GM12878 (cell line): ENCODE data around the gene LRP1B. TPM values are rescaled to one million over a fixed set of nuclear protein-coding genes. Genes with fewer than 3 reads are reported as not detected.

ENCODE experiments used
- ATAC-seq: fragments of 200-7000 bp; cut with Tn5 transposase; 3 replicates; pipeline ENCODE4 v1.9.1; 2020; ENCODE audit warnings: mild to moderate bottlenecking, moderate library complexity
- BruUV-seq: library from RNA; stranded (reverse); fragments of 400-500 nt; replicated peaks from 2 replicates; lab custom pipeline; 2021; lab: Mats Ljungman, UMichigan
- CTCF ChIA-PET: fragments of 300-600 bp; sonication (Branson Sonifier 250); formaldehyde crosslinking; extraction: SDS; loops from one replicate; lab custom pipeline; 2021; ENCODE audit warnings: inconsistent platforms; lab: Yijun Ruan, JAX
- POLR2A ChIA-PET: fragments of 350-600 bp; formaldehyde crosslinking; extraction: SDS; loops from one replicate; lab custom pipeline; 2021; ENCODE audit warnings: inconsistent platforms; lab: Charles Lee
- RAD21 ChIA-PET: fragments of 300-600 bp; sonication (Branson Sonifier 250); formaldehyde crosslinking; loops from one replicate; lab custom pipeline; 2023; ENCODE audit warnings: antibody characterized with exemption; ENCODE audit not compliant: unreplicated experiment; lab: Charles Lee
- SMC1A ChIA-PET: fragments of 300-600 bp; sonication (Branson Sonifier 250); formaldehyde crosslinking; loops from one replicate; lab custom pipeline; 2023; ENCODE audit not compliant: unreplicated experiment, uncharacterized antibody; lab: Charles Lee
- DNase-seq: peaks from one replicate; pipeline ENCODE4 v3.0.0-alpha.2; 2011; ENCODE audit warnings: low read depth, low spot score
- FAIRE-seq: peaks from 3 replicates; lab custom pipeline; 2011; peaks lifted over from hg19 to GRCh38; lab: Jason Lieb, UNC
- H2AFZ ChIP-seq: 2 replicates; pipeline ENCODE4 v1.6.0; 2011; ENCODE audit warnings: low read depth, low read length, control low read depth; ENCODE audit not compliant: control insufficient read depth
- H3K27ac ChIP-seq: 2 replicates; pipeline ENCODE4 v1.5.1; 2011; ENCODE audit warnings: control low read depth; ENCODE audit not compliant: control insufficient read depth, insufficient read depth
- H3K27me3 ChIP-seq, 2 experiments: replicated peaks in 1 of 2; 2 replicates each; pipeline versions ENCODE4 v1.6.0 to v1.6.1; 2011; ENCODE audit warnings: low read length in 1 of 2; ENCODE audit not compliant: control insufficient read depth in 2 of 2, insufficient read depth in 2 of 2
- H3K36me3 ChIP-seq, 2 experiments: 2 replicates each; pipeline ENCODE4 v1.5.1; 2011; ENCODE audit warnings: low read length in 1 of 2; ENCODE audit not compliant: control insufficient read depth in 2 of 2, insufficient read depth in 2 of 2
- H3K4me1 ChIP-seq: 2 replicates; pipeline ENCODE4 v1.6.1; 2011; ENCODE audit warnings: mild to moderate bottlenecking, low read length, moderate library complexity, mixed read lengths; ENCODE audit not compliant: control insufficient read depth, insufficient read depth
- H3K4me2 ChIP-seq: 2 replicates; pipeline ENCODE4 v1.6.0; 2011; ENCODE audit warnings: control low read depth; ENCODE audit not compliant: control insufficient read depth, insufficient read depth
- H3K4me3 ChIP-seq: fragments of 200-600 bp; sonication (generic); 2 replicates; pipeline ENCODE4 v1.5.1; 2016
- H3K79me2 ChIP-seq: 2 replicates; pipeline ENCODE4 v1.6.0; 2011; ENCODE audit warnings: low read length; ENCODE audit not compliant: control insufficient read depth, insufficient read depth
- H3K9ac ChIP-seq: 2 replicates; pipeline ENCODE4 v1.8.0; 2011; ENCODE audit warnings: low read length, control low read depth, mixed read lengths; ENCODE audit not compliant: control insufficient read depth, insufficient read depth
- H3K9me3 ChIP-seq: replicated peaks from 3 replicates; pipeline ENCODE4 v1.5.1; 2011; ENCODE audit warnings: mild to moderate bottlenecking, low read length; ENCODE audit not compliant: control insufficient read depth, insufficient read depth
- H4K20me1 ChIP-seq: 2 replicates; pipeline ENCODE4 v1.6.0; 2011; ENCODE audit not compliant: control insufficient read depth, insufficient read depth
- BACH1 ChIP-seq: fragments of 450-650 bp; IDR thresholded peaks from 2 replicates; pipeline ENCODE4 v1.6.1; 2017; ENCODE audit warnings: mild to moderate bottlenecking, borderline replicate concordance
- ETV6 ChIP-seq, 2 experiments: fragments of 450-650 bp in 1 of 2; IDR thresholded peaks in 1 of 2; conservative IDR thresholded peaks in 1 of 2; 2 replicates each; pipeline ENCODE4 v1.6.1; 2014; ENCODE audit warnings: antibody characterized with exemption in 1 of 2, borderline replicate concordance in 1 of 2, low read depth in 1 of 2, mild to moderate bottlenecking in 1 of 2, moderate library complexity in 1 of 2
- FOS ChIP-seq: IDR thresholded peaks from 3 replicates; pipeline ENCODE4 v1.6.1; 2011; ENCODE audit warnings: borderline replicate concordance; ENCODE audit not compliant: insufficient read length; ENCODE audit errors: extremely low read depth
- GABPA ChIP-seq: IDR thresholded peaks from 2 replicates; pipeline ENCODE4 v1.6.1; 2014; ENCODE audit warnings: antibody characterized with exemption, low read depth, mild to moderate bottlenecking, inconsistent platforms
- GATAD2B ChIP-seq: fragments of 450-650 bp; conservative IDR thresholded peaks from 2 replicates; pipeline ENCODE4 v1.6.1; 2017; ENCODE audit warnings: low read depth, mild to moderate bottlenecking, moderate library complexity
- MTA3 ChIP-seq: IDR thresholded peaks from 2 replicates; pipeline ENCODE4 v1.6.1; 2012; ENCODE audit warnings: low read length, inconsistent platforms, borderline replicate concordance
- PML ChIP-seq: IDR thresholded peaks from 2 replicates; pipeline ENCODE4 v1.6.1; 2012; ENCODE audit warnings: low read length, inconsistent platforms
- POLR2A ChIP-seq: IDR thresholded peaks from 2 replicates; pipeline ENCODE4 v1.6.1; 2011; ENCODE audit warnings: low read depth, mild to moderate bottlenecking, low read length
- SMC3 ChIP-seq: IDR thresholded peaks from 2 replicates; pipeline ENCODE4 v1.6.1; 2011; ENCODE audit warnings: low read length, improper control_type of control experiment, borderline replicate concordance
- WGBS: methylation state at CpG from one replicate; pipeline ENCODE4 v1.1.6; 2016; ENCODE audit warnings: low lambda C conversion rate; ENCODE audit not compliant: insufficient replicate concordance, insufficient coverage; ENCODE audit errors: missing lambda C conversion rate; 5-methylcytosine and 5-hydroxymethylcytosine counted together
- in situ Hi-C: fragments of 300-500 bp; cut with MboI; formaldehyde crosslinking; loops from 9 replicates; pipeline ENCODE4 v1.14.3; 2018; ENCODE audit warnings: mixed read lengths
- intact Hi-C: fragments of 100-400 bp; cut with micrococcal nuclease; formaldehyde crosslinking; loops from one replicate; pipeline ENCODE4 v1.14.2; 2022; ENCODE audit not compliant: unreplicated experiment
- polyA plus RNA-seq, 11 experiments: library from polyadenylated mRNA; depleted of rRNA in 4 of 11; unstranded in 6 of 11; stranded (reverse) in 5 of 11; fragments of >200 nt; fragmentation: Nextera tagmentation in 4 of 11; fragmentation: Illumina TruSeq in 1 of 11; extraction: Ambion mirVana in 4 of 11; extraction: Trizol in 1 of 11; gene quantifications; 1 replicate in 1 of 11; 2 replicates in 10 of 11; pipeline versions ENCODE4 v1.2.1 to v1.2.3, GENCODE V29; 2011 to 2016; ENCODE audit warnings: inconsistent platforms in 2 of 11, missing spikeins in 2 of 11, low read depth in 1 of 11
- total RNA-seq, 4 experiments: library from RNA; depleted of rRNA in 3 of 4; stranded (reverse); fragments of >200 nt in 3 of 4; fragmentation: Illumina TruSeq in 1 of 4; extraction: Trizol in 1 of 4; gene quantifications; 2 replicates each; pipeline versions ENCODE4 v1.2.1 to v1.2.3, GENCODE V29; 2013 to 2021
- TF ChIP-seq, protein P1 (sequence below): fragments of 450-650 bp; IDR thresholded peaks from 2 replicates; pipeline ENCODE4 v1.6.1; 2018; ENCODE audit warnings: mild to moderate bottlenecking, low read depth, moderate library complexity; ENCODE audit not compliant: partially characterized antibody

The LRP1B gene
- total and polyA plus RNA-seq, 10 of the 15 experiments (the other 5 are each of a cell fraction or from before 2014, with no cell fraction given) = under 0.01 to 0.06 (median 0.03) TPM; not detected in 5

DNA sequence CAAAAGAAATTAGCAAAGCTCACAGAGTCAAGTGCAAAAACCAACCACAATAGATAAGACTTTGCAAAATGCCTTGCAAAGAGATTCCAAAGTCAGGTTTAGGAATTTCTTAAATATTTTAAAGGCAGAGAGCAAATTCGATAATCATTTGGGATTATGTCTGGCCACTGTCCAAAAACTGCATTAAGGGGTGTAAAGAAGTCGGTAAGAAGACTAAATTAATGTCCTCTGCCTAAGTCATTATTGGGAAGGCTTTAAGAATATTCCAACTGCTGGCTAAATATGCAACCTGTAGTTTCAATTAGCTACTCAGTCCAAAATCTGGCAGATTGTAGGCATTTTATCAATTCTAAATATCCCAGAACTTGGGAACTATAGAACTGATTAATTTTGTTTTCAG is 13.7 kb upstream of the LRP1B start:
- DNase-seq (no peak), FAIRE-seq (no peak), ATAC-seq (no peak)
- H3K27me3 ChIP-seq = no peaks in the 10 kb centered on the region
- no peak overlapping the region for H3K4me3 ChIP-seq
- no peak for TF ChIP-seq GABPA
- TF ChIP-seq ETV6 (conservative IDR thresholded peaks at IDR 0.05 in 1 of 2, IDR thresholded peaks at IDR 0.05 in 1 of 2; ENCODE audit: borderline replicate concordance in 1 of 2, low read depth in 1 of 2) = no peak
- no peak for TF ChIP-seq FOS
- TF ChIP-seq MTA3 = no peak
- TF ChIP-seq PML = no peak
- TF ChIP-seq, protein P1, sequence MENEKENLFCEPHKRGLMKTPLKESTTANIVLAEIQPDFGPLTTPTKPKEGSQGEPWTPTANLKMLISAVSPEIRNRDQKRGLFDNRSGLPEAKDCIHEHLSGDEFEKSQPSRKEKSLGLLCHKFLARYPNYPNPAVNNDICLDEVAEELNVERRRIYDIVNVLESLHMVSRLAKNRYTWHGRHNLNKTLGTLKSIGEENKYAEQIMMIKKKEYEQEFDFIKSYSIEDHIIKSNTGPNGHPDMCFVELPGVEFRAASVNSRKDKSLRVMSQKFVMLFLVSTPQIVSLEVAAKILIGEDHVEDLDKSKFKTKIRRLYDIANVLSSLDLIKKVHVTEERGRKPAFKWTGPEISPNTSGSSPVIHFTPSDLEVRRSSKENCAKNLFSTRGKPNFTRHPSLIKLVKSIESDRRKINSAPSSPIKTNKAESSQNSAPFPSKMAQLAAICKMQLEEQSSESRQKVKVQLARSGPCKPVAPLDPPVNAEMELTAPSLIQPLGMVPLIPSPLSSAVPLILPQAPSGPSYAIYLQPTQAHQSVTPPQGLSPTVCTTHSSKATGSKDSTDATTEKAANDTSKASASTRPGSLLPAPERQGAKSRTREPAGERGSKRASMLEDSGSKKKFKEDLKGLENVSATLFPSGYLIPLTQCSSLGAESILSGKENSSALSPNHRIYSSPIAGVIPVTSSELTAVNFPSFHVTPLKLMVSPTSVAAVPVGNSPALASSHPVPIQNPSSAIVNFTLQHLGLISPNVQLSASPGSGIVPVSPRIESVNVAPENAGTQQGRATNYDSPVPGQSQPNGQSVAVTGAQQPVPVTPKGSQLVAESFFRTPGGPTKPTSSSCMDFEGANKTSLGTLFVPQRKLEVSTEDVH = no peak
- no peak for TF ChIP-seq GATAD2B
- TF ChIP-seq POLR2A = no peak
- TF ChIP-seq SMC3 = no peak
- no peak for TF ChIP-seq BACH1
- TF ChIP-seq, all 136 proteins: peak for 0
- RAD21 ChIA-PET = no interaction called here
- Histone ChIP-seq H3K9ac (no peak overlapping the region), H3K4me1 (no peaks in the 10 kb centered on the region), H3K9me3 (no peaks in the 10 kb centered on the region), H3K36me3 (no peaks in the 10 kb centered on the region), H3K4me2 (no peak overlapping the region), H3K27ac (no peak overlapping the region), H4K20me1 (no peaks in the 10 kb centered on the region), H2AFZ (no peak overlapping the region), H3K79me2 (no peaks in the 10 kb centered on the region)
- 7% methylated on average over 2 of the region's 2 CpGs for whole genome bisulfite sequencing
- POLR2A ChIA-PET = no interaction called here
- intact Hi-C loops = no loop called here
- in situ Hi-C loops = no loop called here
- CTCF ChIA-PET = no interaction called here
- BruUV-seq = no TSS peak
- SMC1A ChIA-PET = no interaction called here
